HepG2 (cell line): Measurements from ENCODE around the gene MLN. TPM values are rescaled to one million over a fixed set of nuclear protein-coding genes. Genes with fewer than 3 reads are reported as not detected.

Source experiments
- AGO2 ChIP-seq: fragments of 200-400 bp; formaldehyde crosslinking; optimal IDR thresholded peaks from 2 replicates; pipeline ENCODE3; 2017; ENCODE audit warnings: mild to moderate bottlenecking, low read depth, low read length, moderate library complexity
- DBP ChIP-seq: sonication (generic); formaldehyde crosslinking; IDR thresholded peaks from 2 replicates; pipeline ENCODE4 v1.4.0; 2020; ENCODE audit warnings: missing genetic modification reagents; ENCODE audit errors: not compliant biosample characterization
- DRAP1 ChIP-seq: IDR thresholded peaks from 2 replicates; pipeline ENCODE4 v1.6.1; 2016; ENCODE audit warnings: missing genetic modification reagents, missing compliant biosample characterization
- FOXA3 ChIP-seq: IDR thresholded peaks from 2 replicates; pipeline ENCODE4 v1.6.1; 2016; ENCODE audit warnings: missing genetic modification reagents, missing compliant biosample characterization
- GPN1 ChIP-seq: sonication (generic); formaldehyde crosslinking; IDR thresholded peaks from 2 replicates; pipeline ENCODE4 v1.5.1; 2020; ENCODE audit warnings: missing genetic modification reagents, borderline replicate concordance
- KIAA2018 ChIP-seq: sonication (generic); formaldehyde crosslinking; IDR thresholded peaks from 2 replicates; pipeline ENCODE4 v1.5.0; 2020; ENCODE audit warnings: mild to moderate bottlenecking, missing genetic modification reagents, borderline replicate concordance
- MXD4 ChIP-seq: IDR thresholded peaks from 2 replicates; pipeline ENCODE4 v1.6.1; 2016; ENCODE audit warnings: mild to moderate bottlenecking, missing biosample characterization, missing genetic modification reagents
- PHB2 ChIP-seq: fragments of 450-650 bp; IDR thresholded peaks from 2 replicates; pipeline ENCODE4 v1.6.1; 2018; ENCODE audit not compliant: partially characterized antibody
- SAP130 ChIP-seq: IDR thresholded peaks from 2 replicates; pipeline ENCODE4 v1.6.1; 2016; ENCODE audit warnings: low read depth
- SIX1 ChIP-seq: sonication (generic); formaldehyde crosslinking; IDR thresholded peaks from 2 replicates; pipeline ENCODE4 v1.4.0; 2020; ENCODE audit warnings: missing genetic modification reagents, borderline replicate concordance
- SMARCC2 ChIP-seq: fragments of 450-650 bp; IDR thresholded peaks from 2 replicates; pipeline ENCODE4 v1.6.1; 2017; ENCODE audit warnings: antibody characterized with exemption, mild to moderate bottlenecking
- TEAD3 ChIP-seq: optimal IDR thresholded peaks from 2 replicates; pipeline ENCODE3; 2016; ENCODE audit warnings: borderline replicate concordance
- TRAFD1 ChIP-seq: sonication (generic); formaldehyde crosslinking; IDR thresholded peaks from 2 replicates; pipeline ENCODE4 v1.5.1; 2020; ENCODE audit warnings: missing genetic modification reagents, mild to moderate bottlenecking, borderline replicate concordance
- ZBTB38 ChIP-seq: sonication (generic); formaldehyde crosslinking; IDR thresholded peaks from 2 replicates; pipeline ENCODE4 v1.5.1; 2020; ENCODE audit warnings: mild to moderate bottlenecking, missing genetic modification reagents
- ZNF83 ChIP-seq: sonication (generic); formaldehyde crosslinking; IDR thresholded peaks from 2 replicates; pipeline ENCODE4 v1.4.0; 2020; ENCODE audit warnings: missing genetic modification reagents, mild to moderate bottlenecking, borderline replicate concordance
- ZSCAN12 ChIP-seq: sonication (generic); formaldehyde crosslinking; IDR thresholded peaks from 2 replicates; pipeline ENCODE4 v1.9.0; 2021; ENCODE audit warnings: mild to moderate bottlenecking, missing genetic modification reagents
- polyA plus RNA-seq, 8 experiments: library from polyadenylated mRNA; depleted of rRNA in 3 of 8; stranded (reverse) in 7 of 8; unstranded in 1 of 8; fragments of >200 nt; fragmentation: Illumina TruSeq in 4 of 8; extraction: Trizol in 4 of 8; gene quantifications; 2 replicates each; pipeline versions ENCODE4 v1.2.1 to v1.2.3, GENCODE V29; 2011 to 2016; ENCODE audit warnings: low read depth in 4 of 8, missing spikeins in 1 of 8, mixed read lengths in 1 of 8; ENCODE audit not compliant: insufficient read depth in 1 of 8
- total RNA-seq, 5 experiments: library from RNA; depleted of rRNA; stranded (reverse); fragments of >200 nt; fragmentation: Illumina TruSeq; extraction: Trizol; gene quantifications; 2 replicates each; pipeline ENCODE4 v1.2.3, GENCODE V29; 2016; ENCODE audit warnings: low read depth in 1 of 5
- TF ChIP-seq, protein P1 (sequence below): sonication (generic); formaldehyde crosslinking; IDR thresholded peaks from 2 replicates; pipeline ENCODE4 v1.8.0; 2022; ENCODE audit warnings: missing genetic modification reagents, mild to moderate bottlenecking, moderate library complexity, borderline replicate concordance

Gene MLN
- total and polyA plus RNA-seq, 2 of the 13 experiments (the other 11 are each of a cell fraction or from before 2014, with no cell fraction given): not detected

GRCh38 chr6:33812669-33813068 lies 8.9 kb upstream of the MLN start (continued):
- TF ChIP-seq ZNF83 (peak; percentile 44; the same call in 1 of the 2 replicates), TEAD3 (peak; percentile 40), FOXA3 (peak; percentile 54; the same call in 1 of the 2 replicates), AGO2 (no peak), KIAA2018 (CRISPR knock-in tag) (no peak), ZSCAN12 (CRISPR knock-in tag) (peak; percentile 88), SIX1 (peak; percentile 33; the same call in 1 of the 2 replicates), MXD4 (CRISPR knock-in tag) (peak; percentile 74; the same call in 1 of the 2 replicates), TRAFD1 (CRISPR knock-in tag) (0 out of 2 replicates have a peak, but pooled peaks have one; percentile 59), PHB2 (no peak), SMARCC2 (no peak), SAP130 (CRISPR knock-in tag) (peak; percentile 67), GPN1 (peak; percentile 93), ZBTB38 (CRISPR knock-in tag) (no peak; the same call in 1 of the 2 replicates), DBP (CRISPR knock-in tag) (peak; percentile 83), DRAP1 (peak; percentile 60; the same call in 1 of the 2 replicates)
- TF ChIP-seq, protein P1, sequence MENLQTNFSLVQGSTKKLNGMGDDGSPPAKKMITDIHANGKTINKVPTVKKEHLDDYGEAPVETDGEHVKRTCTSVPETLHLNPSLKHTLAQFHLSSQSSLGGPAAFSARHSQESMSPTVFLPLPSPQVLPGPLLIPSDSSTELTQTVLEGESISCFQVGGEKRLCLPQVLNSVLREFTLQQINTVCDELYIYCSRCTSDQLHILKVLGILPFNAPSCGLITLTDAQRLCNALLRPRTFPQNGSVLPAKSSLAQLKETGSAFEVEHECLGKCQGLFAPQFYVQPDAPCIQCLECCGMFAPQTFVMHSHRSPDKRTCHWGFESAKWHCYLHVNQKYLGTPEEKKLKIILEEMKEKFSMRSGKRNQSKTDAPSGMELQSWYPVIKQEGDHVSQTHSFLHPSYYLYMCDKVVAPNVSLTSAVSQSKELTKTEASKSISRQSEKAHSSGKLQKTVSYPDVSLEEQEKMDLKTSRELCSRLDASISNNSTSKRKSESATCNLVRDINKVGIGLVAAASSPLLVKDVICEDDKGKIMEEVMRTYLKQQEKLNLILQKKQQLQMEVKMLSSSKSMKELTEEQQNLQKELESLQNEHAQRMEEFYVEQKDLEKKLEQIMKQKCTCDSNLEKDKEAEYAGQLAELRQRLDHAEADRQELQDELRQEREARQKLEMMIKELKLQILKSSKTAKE: 0 out of 2 replicates have a peak, but pooled peaks have one; percentile 46
